Erythroblast (primary cell): Measurements from ENCODE around the gene TBC1D28.
"Not testable (repeated sequence)": the region's sequence is repeated elsewhere in the genome, so short reads cannot be mapped to it uniquely, and the experiment has no call there.

Source experiments
- GATA1 ChIP-seq: IDR thresholded peaks from 2 replicates; pipeline ENCODE4 v1.6.1; 2011; ENCODE audit warnings: low read depth, mild to moderate bottlenecking, control low read depth, low read length, moderate library complexity
- POLR2A ChIP-seq: IDR thresholded peaks from 2 replicates; pipeline ENCODE4 v1.6.1; 2011; ENCODE audit warnings: mild to moderate bottlenecking, low read length

DNA sequence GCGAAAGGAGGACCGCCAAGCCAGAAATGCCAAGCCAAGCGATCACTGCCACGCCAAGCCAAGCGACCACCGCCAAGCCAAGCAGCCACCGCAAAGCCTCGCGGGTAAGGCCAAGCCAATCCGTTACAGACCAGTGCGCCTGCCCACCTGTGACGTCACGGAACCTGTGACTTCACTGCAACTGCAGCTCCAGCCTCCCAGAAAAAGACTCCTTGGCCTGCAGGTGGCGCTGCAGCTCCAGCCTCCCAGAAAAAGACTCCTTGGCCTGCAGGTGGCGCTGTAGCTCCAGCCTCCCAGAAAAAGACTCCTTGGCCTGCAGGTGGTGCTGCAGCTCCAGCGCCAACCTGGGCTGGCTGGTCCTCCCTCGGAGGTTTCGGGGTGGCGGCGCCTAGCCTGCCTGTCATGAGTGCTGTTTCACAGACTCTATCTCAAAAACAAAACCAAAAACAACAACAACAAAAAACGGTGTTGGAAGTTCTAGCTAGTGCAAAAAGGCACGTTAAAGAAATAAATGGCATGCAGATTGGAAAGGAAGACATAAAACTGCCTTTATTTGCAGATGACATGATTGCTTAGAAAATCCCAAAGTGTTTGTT, 18.6 kb downstream of the TBC1D28 start:
- TF ChIP-seq POLR2A: peak; percentile 62
- TF ChIP-seq GATA1: not testable (repeated sequence)
